Upper lobe of left lung (tissue), 6 donors: Measurements from ENCODE around the gene KIF7. TPM values are rescaled to one million over a fixed set of nuclear protein-coding genes. Genes with fewer than 3 reads are reported as not detected.

Experiments
- ATAC-seq, 2 donors: fragments of 200-7000 bp; cut with Tn5 transposase; one replicate each; pipeline ENCODE4 v1.9.1; 2022; ENCODE audit warnings: mild to moderate bottlenecking in 2 of 2, moderate library complexity in 2 of 2; ENCODE audit not compliant: low FRiP score in 2 of 2
- DNase-seq, 2 donors: peaks; one replicate each; pipeline ENCODE4 v3.0.0-alpha.2; 2019 to 2020
- H3K27ac ChIP-seq, 4 donors: fragments of 200-600 bp; sonication (generic); one replicate each; pipeline ENCODE4 v1.5.1; 2016 to 2019
- H3K27me3 ChIP-seq, 4 donors: fragments of 200-600 bp; sonication (generic); one replicate each; pipeline ENCODE4 v1.5.1; 2017 to 2019
- H3K36me3 ChIP-seq, 4 donors: fragments of 200-600 bp; sonication (generic); one replicate each; pipeline ENCODE4 v1.5.1; 2016 to 2019
- H3K4me1 ChIP-seq, 4 donors: fragments of 200-600 bp; sonication (generic); one replicate each; pipeline ENCODE4 v1.5.1; 2018 to 2019
- H3K4me3 ChIP-seq, 4 donors: fragments of 200-600 bp; sonication (generic); one replicate each; pipeline ENCODE4 v1.5.1; 2017 to 2019; ENCODE audit warnings: mild to moderate bottlenecking in 2 of 4, moderate library complexity in 1 of 4
- H3K9me3 ChIP-seq, 4 donors: fragments of 200-600 bp; sonication (generic); one replicate each; pipeline ENCODE4 v1.5.1; 2018 to 2019
- CTCF ChIP-seq, 6 experiments: fragments of 450-650 bp in 4 of 6; fragments of 200-600 bp in 2 of 6; sonication (generic) in 2 of 6; IDR thresholded peaks; one replicate each; pipeline ENCODE4 v1.5.1; 2016 to 2019; ENCODE audit warnings: antibody characterized with exemption in 6 of 6
- EP300 ChIP-seq, 4 donors: sonication (generic); formaldehyde crosslinking; IDR thresholded peaks; one replicate each; pipeline ENCODE4 v1.5.1; 2017; ENCODE audit warnings: antibody characterized with exemption in 4 of 4, control low read depth in 2 of 4
- POLR2A ChIP-seq, 4 donors: fragments of 450-650 bp; IDR thresholded peaks; one replicate each; pipeline ENCODE4 v1.5.1; 2016 to 2017; ENCODE audit warnings: antibody characterized with exemption in 4 of 4, mild to moderate bottlenecking in 2 of 4
- POLR2AphosphoS5 ChIP-seq, 2 donors: sonication (generic); formaldehyde crosslinking; IDR thresholded peaks; one replicate each; pipeline ENCODE4 v1.5.1; 2017; ENCODE audit warnings: antibody characterized with exemption in 2 of 2
- WGBS, 2 donors: methylation state at CpG; one replicate each; pipeline ENCODE4 v1.1.5; 2017 to 2018; 5-methylcytosine and 5-hydroxymethylcytosine counted together
- total RNA-seq, 6 donors: library from RNA; depleted of rRNA in 4 of 6; stranded (reverse); fragments of >200 nt in 4 of 6; gene quantifications; one replicate each; pipeline versions ENCODE4 v1.1.0 to v1.2.1, GENCODE V29; 2016 to 2021
- donor health status: DM: no; HTN: no; CAD: no; lungs with moderate emphysema.
- donor health status: DM: no; HTN: yes; CAD: no; lungs with severe emphysema.

KIF7 gene
- total RNA-seq, 6 donors from 2014 or later, result 1.4 to 4.7 (median 3.2) TPM

- no peak overlapping the region for H3K4me3 ChIP-seq
- WGBS, 2 donors, result 78 to 100% methylated on average over 2 of the region's 2 CpGs
- H3K27ac ChIP-seq, result peak overlapping the region; percentile 27 to 67 (median 44)
- H3K9me3 ChIP-seq, result no peaks in the 10 kb centered on the region
- H3K4me1 ChIP-seq, result peaks cover 0 to 17% (median 7%) of the 10 kb centered on the region in 4 donors
- no peaks in the 10 kb centered on the region for H3K27me3 ChIP-seq
- H3K36me3 ChIP-seq, result peaks cover 0 to 19% (median 0%) of the 10 kb centered on the region in 4 donors
- DNase-seq (no peak), ATAC-seq (peak in 1 of 2 donors; percentile 10)
- TF ChIP-seq CTCF (IDR thresholded peaks at IDR 0.05), result no peak
- TF ChIP-seq POLR2AphosphoS5 (IDR thresholded peaks at IDR 0.05), result no peak
- no peak for TF ChIP-seq POLR2A (IDR thresholded peaks at IDR 0.05)
- TF ChIP-seq EP300 (IDR thresholded peaks at IDR 0.05), result no peak
Measured at GRCh38 chr15:89681146-89681545, 25.9 kb upstream of the KIF7 start.

GRCh38 chr15:89680282-89680873, 25.1 kb upstream of the KIF7 start:
- H3K27me3 ChIP-seq, result no peaks in the 10 kb centered on the region
- WGBS, 2 donors, result 33 to 59% methylated on average over 5 of the region's 5 CpGs
- ATAC-seq (peak; percentile 86 to 90), DNase-seq (peak in 1 of 2 donors; percentile 79)
- H3K4me1 ChIP-seq, result peaks cover 0 to 17% (median 7%) of the 10 kb centered on the region in 4 donors
- H3K36me3 ChIP-seq, result peaks cover 0 to 14% (median 0%) of the 10 kb centered on the region in 4 donors
- H3K4me3 ChIP-seq, result no peak overlapping the region
- TF ChIP-seq CTCF (IDR thresholded peaks at IDR 0.05) (no peak), EP300 (IDR thresholded peaks at IDR 0.05) (peak in 1 of 4 donors; percentile 67), POLR2AphosphoS5 (IDR thresholded peaks at IDR 0.05) (peak; percentile 15 to 31), POLR2A (IDR thresholded peaks at IDR 0.05) (peak in 1 of 4 donors; percentile 8)
- H3K9me3 ChIP-seq, result no peaks in the 10 kb centered on the region
- peak overlapping the region; percentile 38 to 67 (median 44) for H3K27ac ChIP-seq

- ATAC-seq (no peak), DNase-seq (no peak)
- H3K4me3 ChIP-seq, result no peak within 1 kb of the TSS
- peak within 1 kb of the TSS; percentile 38 to 67 (median 44) for H3K27ac ChIP-seq
- peaks cover 0 to 17% (median 7%) of the 10 kb centered on the region in 4 donors for H3K4me1 ChIP-seq
- 93 to 96% methylated on average over 2 of the region's 2 CpGs for WGBS, 2 donors
- no peaks in the 10 kb centered on the region for H3K9me3 ChIP-seq
- H3K27me3 ChIP-seq, result no peaks in the 10 kb centered on the region
- H3K36me3 ChIP-seq, result peaks cover 0 to 13% (median 0%) of the 10 kb centered on the region in 4 donors
- no peak for TF ChIP-seq CTCF (IDR thresholded peaks at IDR 0.05)
- no peak for TF ChIP-seq EP300 (IDR thresholded peaks at IDR 0.05)
- no peak for TF ChIP-seq POLR2AphosphoS5 (IDR thresholded peaks at IDR 0.05)
- TF ChIP-seq POLR2A (IDR thresholded peaks at IDR 0.05), result no peak
Measured at GRCh38 chr15:89679212-89679611, 23.9 kb upstream of the KIF7 start, which contains the start of gene PLIN1. Gene PLIN1, minus strand, starts transcription at chr15:89679367. Its CDS starts 1,878 bp downstream, at chr15:89677489.

GRCh38 chr15:89677381-89677780, 22.1 kb upstream of the KIF7 start:
- peaks cover 0 to 17% (median 7%) of the 10 kb centered on the region in 4 donors for H3K4me1 ChIP-seq
- H3K27me3 ChIP-seq, result no peaks in the 10 kb centered on the region
- no peaks in the 10 kb centered on the region for H3K9me3 ChIP-seq
- 92 to 100% methylated on average over 1 of the region's 1 CpG for WGBS, 2 donors
- TF ChIP-seq POLR2AphosphoS5 (IDR thresholded peaks at IDR 0.05) (no peak), POLR2A (IDR thresholded peaks at IDR 0.05) (no peak), EP300 (IDR thresholded peaks at IDR 0.05) (no peak), CTCF (IDR thresholded peaks at IDR 0.05) (no peak)
- no peak overlapping the region for H3K27ac ChIP-seq
- ATAC-seq (no peak), DNase-seq (no peak)
- no peaks in the 10 kb centered on the region for H3K36me3 ChIP-seq
- H3K4me3 ChIP-seq, result no peak overlapping the region

- no peak overlapping the region for H3K4me3 ChIP-seq
- no peaks in the 10 kb centered on the region for H3K36me3 ChIP-seq
- no peaks in the 10 kb centered on the region for H3K27me3 ChIP-seq
- H3K9me3 ChIP-seq, result no peaks in the 10 kb centered on the region
- ATAC-seq (no peak), DNase-seq (no peak)
- 74 to 83% methylated on average over 6 of the region's 6 CpGs for WGBS, 2 donors
- no peak overlapping the region for H3K27ac ChIP-seq
- H3K4me1 ChIP-seq, result peaks cover 0 to 9% (median 4%) of the 10 kb centered on the region in 4 donors
- no peak for TF ChIP-seq CTCF (IDR thresholded peaks at IDR 0.05)
- no peak for TF ChIP-seq POLR2AphosphoS5 (IDR thresholded peaks at IDR 0.05)
- no peak for TF ChIP-seq EP300 (IDR thresholded peaks at IDR 0.05)
- TF ChIP-seq POLR2A (IDR thresholded peaks at IDR 0.05), result no peak
Measured at GRCh38 chr15:89675606-89676005, 20.3 kb upstream of the KIF7 start.
